ENCODE results near the gene MGME1. TPM values are rescaled to one million over a fixed set of nuclear protein-coding genes. Genes with fewer than 3 reads are reported as not detected.

Gene MGME1
- total and polyA plus RNA-seq, 5 experiments from 2014 or later = 1.1 to 11.5 (median 5.1) TPM

DNA sequence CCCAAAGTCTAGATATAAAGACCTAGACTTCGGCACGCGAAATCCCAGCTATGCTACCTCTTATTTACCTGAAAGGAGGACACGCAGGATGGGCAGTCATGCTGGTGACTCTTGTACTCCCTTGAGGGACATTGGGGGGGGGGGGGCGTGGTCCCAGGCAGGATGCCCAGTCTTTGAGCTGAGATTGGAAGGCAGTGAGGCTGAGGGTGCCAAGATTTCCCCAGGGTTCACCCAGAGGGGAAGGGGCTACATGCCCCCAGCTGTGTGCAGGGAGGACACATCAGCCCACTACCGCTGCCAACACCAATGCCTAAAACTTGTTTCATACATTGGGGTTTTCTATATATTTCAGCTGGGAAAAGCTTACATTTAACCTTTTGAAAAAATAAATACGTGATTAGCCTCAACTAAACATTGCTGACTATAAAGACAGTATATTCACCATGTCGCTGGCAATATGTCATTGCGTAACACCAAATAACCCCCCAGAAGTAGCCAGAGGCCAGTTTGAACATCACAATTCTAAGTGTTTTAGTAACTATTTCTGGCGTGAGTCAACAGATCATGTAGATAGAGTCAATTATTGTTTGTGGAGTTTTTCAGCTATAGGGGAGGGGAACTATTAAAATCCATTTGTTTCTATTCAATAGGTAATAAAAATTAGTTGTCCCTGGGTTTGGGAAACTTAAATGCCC lies 21.6 kb downstream of the MGME1 start:
- H3K4me1 Mint-ChIP-seq = peaks cover 6 to 15% (median 13%) of the 10 kb centered on the region in 4 donors
- H3K9me3 Mint-ChIP-seq = peaks cover 0 to 1% (median 0%) of the 10 kb centered on the region in 9 donors
- POLR2A ChIA-PET = interaction anchor here (0.5 kb wide), 1 partner anchor 351 kb away, joined by 4 read pairs; no protein-coding TSS in a partner anchor
- no peak for ATAC-seq
- no peak for DNase-seq
- H3K36me3 Mint-ChIP-seq = peaks cover 4 to 18% (median 7%) of the 10 kb centered on the region in 3 donors
- H3K4me3 Mint-ChIP-seq = no peak overlapping the region
- H3K27ac Mint-ChIP-seq = no peak overlapping the region
- peaks cover 3 to 37% (median 9%) of the 10 kb centered on the region in 5 donors for H3K27me3 Mint-ChIP-seq

GRCh38 chr20:17992224-17992637 lies 23.4 kb downstream of the MGME1 start:
- peak overlapping the region in 1 of 10 donors; percentile 56 for H3K27ac Mint-ChIP-seq
- POLR2A ChIA-PET = no interaction called here
- DNase-seq (no peak), ATAC-seq (no peak)
- H3K9me3 Mint-ChIP-seq = peaks cover 0 to 1% (median 0%) of the 10 kb centered on the region in 9 donors
- H3K4me1 Mint-ChIP-seq = peaks cover 11 to 22% (median 20%) of the 10 kb centered on the region in 4 donors
- peaks cover 4 to 18% (median 7%) of the 10 kb centered on the region in 3 donors for H3K36me3 Mint-ChIP-seq
- H3K4me3 Mint-ChIP-seq = no peak overlapping the region
- H3K27me3 Mint-ChIP-seq = peaks cover 10 to 48% (median 16%) of the 10 kb centered on the region in 5 donors

DNA sequence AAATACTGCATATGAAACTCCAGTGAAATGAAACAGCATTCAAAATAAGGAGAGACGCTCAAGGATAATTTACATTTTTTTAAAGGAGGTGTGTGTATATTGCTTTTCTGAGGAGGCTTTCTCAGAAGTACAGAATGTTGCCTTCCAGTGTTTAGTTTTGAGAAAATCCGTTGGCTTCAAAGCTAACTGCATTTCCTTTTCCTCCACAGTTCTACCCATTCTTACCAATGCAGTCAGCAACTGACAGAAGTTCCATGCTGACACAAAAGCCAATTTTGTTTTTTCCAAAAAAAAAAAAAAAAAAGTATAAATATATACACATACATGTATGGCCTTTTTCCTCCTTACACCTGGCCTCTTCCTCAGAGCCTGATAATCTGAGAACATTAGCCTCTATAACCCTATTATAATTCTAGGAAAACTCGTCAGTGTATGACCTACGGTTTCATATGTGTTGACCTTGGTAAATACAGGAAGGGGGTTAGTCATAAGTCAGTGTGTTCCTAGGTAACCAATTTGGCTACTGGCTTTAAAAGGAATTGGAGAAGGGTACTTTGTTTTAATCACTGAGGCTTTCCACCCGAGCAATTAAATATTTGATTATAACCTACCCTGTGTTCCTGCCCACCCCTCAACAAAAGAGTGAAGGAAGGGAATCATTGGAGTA lies 24.2 kb downstream of the MGME1 start:
- Mint-ChIP-seq H3K27ac (no peak overlapping the region), H3K4me3 (no peak overlapping the region), H3K9me3 (peaks cover 0 to 1% (median 0%) of the 10 kb centered on the region in 9 donors), H3K27me3 (peaks cover 12 to 56% (median 16%) of the 10 kb centered on the region in 5 donors), H3K4me1 (peaks cover 5 to 20% (median 14%) of the 10 kb centered on the region in 4 donors), H3K36me3 (peaks cover 4 to 18% (median 7%) of the 10 kb centered on the region in 3 donors)
- ATAC-seq = no peak
- no peak for DNase-seq
- POLR2A ChIA-PET = interaction anchor here (0.7 kb wide), 1 partner anchor 25 kb away, joined by 3 read pairs; no protein-coding TSS in a partner anchor

GRCh38 chr20:17993546-17993945 lies 24.7 kb downstream of the MGME1 start:
- Mint-ChIP-seq H3K4me1 (peaks cover 5 to 15% (median 9%) of the 10 kb centered on the region in 4 donors), H3K36me3 (peaks cover 4 to 16% (median 7%) of the 10 kb centered on the region in 3 donors), H3K4me3 (no peak overlapping the region), H3K9me3 (peaks cover 0 to 1% (median 0%) of the 10 kb centered on the region in 9 donors), H3K27me3 (peaks cover 12 to 61% (median 20%) of the 10 kb centered on the region in 5 donors), H3K27ac (no peak overlapping the region)
- ATAC-seq = no peak
- POLR2A ChIA-PET = no interaction called here
- DNase-seq = no peak

GRCh38 chr20:17995967-17996819 lies 27.4 kb downstream of the MGME1 start:
- POLR2A ChIA-PET = interaction anchor here (0.7 to 1.4 kb wide), 3 partner anchors 35 to 492 kb away, joined by 5 read pairs; no protein-coding TSS in a partner anchor
- no peak overlapping the region for H3K4me3 Mint-ChIP-seq
- peaks cover 5 to 13% (median 6%) of the 10 kb centered on the region in 4 donors for H3K4me1 Mint-ChIP-seq
- H3K27ac Mint-ChIP-seq = peak overlapping the region in 2 of 10 donors; percentile 3 to 31
- peaks cover 0 to 1% (median 0%) of the 10 kb centered on the region in 9 donors for H3K9me3 Mint-ChIP-seq
- peaks cover 0 to 3% (median 1%) of the 10 kb centered on the region in 3 donors for H3K36me3 Mint-ChIP-seq
- ATAC-seq (peak; percentile 80 to 83), DNase-seq (peak in 8 of 10 donors; percentile 8 to 73 (median 46))
- peaks cover 14 to 74% (median 27%) of the 10 kb centered on the region in 5 donors for H3K27me3 Mint-ChIP-seq

DNA sequence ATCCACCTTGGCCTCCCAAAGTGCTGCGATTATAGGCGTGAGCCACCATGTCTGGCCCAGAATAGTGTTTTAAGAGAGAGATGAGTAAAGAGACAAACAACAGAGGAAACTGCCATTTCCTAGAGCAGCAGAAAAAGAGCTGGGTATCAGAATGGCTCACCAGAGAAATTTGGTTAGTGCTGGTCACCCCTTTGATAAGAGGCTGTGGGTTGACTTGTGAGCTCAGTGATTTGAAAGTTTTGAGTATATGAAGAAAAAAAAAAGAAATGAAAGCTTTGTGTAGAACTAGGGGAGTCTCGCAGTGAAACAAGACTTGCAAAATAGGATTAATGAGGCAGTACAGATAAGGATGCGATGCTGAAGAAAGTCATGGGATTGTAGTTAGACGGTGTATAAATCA lies 29.6 kb downstream of the MGME1 start:
- ATAC-seq (no peak), DNase-seq (no peak)
- H3K27me3 Mint-ChIP-seq = peaks cover 14 to 57% (median 27%) of the 10 kb centered on the region in 5 donors
- peaks cover 5 to 14% (median 6%) of the 10 kb centered on the region in 4 donors for H3K4me1 Mint-ChIP-seq
- POLR2A ChIA-PET = no interaction called here
- H3K4me3 Mint-ChIP-seq = no peak overlapping the region
- no peaks in the 10 kb centered on the region for H3K36me3 Mint-ChIP-seq
- peaks cover 0 to 1% (median 0%) of the 10 kb centered on the region in 9 donors for H3K9me3 Mint-ChIP-seq
- no peak overlapping the region for H3K27ac Mint-ChIP-seq

DNA sequence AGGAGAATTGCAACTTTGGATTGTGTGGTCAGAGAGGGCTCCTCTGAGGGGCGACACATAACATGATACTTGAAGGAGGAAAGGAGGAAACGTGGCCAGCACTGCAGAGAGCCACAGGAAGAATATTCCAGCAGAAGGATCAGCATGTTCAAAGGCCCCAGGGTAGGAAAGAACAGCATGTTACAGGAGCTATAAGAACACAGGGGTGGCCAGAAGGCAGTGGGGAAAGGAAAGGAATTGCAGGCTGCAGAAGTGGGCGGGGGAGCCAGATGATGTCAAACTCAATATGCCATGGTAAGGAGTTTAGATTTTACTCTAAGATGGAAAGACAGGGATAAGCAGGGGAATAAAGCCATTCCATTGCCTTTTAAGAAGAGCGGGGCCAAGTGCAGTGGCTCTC lies 30.7 kb downstream of the MGME1 start:
- POLR2A ChIA-PET = no interaction called here
- H3K36me3 Mint-ChIP-seq = no peaks in the 10 kb centered on the region
- no peak overlapping the region for H3K4me3 Mint-ChIP-seq
- peaks cover 5 to 23% (median 6%) of the 10 kb centered on the region in 4 donors for H3K4me1 Mint-ChIP-seq
- H3K27ac Mint-ChIP-seq = no peak overlapping the region
- ATAC-seq (no peak), DNase-seq (no peak)
- H3K9me3 Mint-ChIP-seq = peaks cover 0 to 1% (median 0%) of the 10 kb centered on the region in 9 donors
- peaks cover 14 to 45% (median 24%) of the 10 kb centered on the region in 5 donors for H3K27me3 Mint-ChIP-seq

DNA sequence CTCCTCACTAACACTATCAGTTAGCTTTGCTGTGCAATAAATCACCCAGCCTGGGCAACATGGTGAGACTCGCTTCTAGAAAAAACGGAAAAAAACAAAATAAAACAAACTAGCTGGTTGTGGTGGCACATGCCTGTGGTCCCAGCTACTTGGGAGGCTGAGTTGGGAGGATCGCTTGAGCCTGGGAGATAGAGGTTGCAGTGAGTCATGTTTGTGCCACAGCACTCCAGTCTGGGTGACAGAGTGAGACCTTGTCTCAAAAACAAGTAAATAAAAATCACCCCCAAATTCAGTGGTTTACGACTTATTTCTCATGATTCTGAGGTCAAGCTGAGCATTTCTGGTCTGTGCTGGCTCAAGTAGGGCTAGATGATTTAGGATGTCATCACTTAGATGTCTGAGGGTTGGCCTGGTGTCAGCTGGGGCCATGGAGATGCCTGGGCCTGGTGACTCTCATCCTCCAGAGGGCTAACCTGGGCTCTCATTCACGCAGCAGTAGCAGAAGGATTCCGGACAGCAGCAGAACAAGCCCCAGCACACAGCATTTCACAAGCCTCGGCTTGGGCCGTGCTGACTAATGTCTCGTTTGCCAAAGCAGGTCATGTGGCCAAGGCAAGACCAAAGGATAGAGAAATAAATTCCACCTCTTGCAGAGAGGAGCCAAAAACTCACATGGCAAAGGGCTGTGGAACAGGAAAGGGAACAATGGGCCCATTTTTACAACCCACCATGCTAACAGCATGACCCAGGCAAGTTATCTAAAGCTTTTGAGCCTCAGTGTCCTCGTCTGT lies 32.5 kb downstream of the MGME1 start:
- peaks cover 4 to 28% (median 17%) of the 10 kb centered on the region in 5 donors for H3K27me3 Mint-ChIP-seq
- H3K36me3 Mint-ChIP-seq = no peaks in the 10 kb centered on the region
- no peak for ATAC-seq
- no peaks in the 10 kb centered on the region for H3K9me3 Mint-ChIP-seq
- no peak for DNase-seq
- no peak overlapping the region for H3K4me3 Mint-ChIP-seq
- no peak overlapping the region for H3K27ac Mint-ChIP-seq
- H3K4me1 Mint-ChIP-seq = peaks cover 0 to 24% (median under 1%) of the 10 kb centered on the region in 4 donors
- POLR2A ChIA-PET = interaction anchor here (0.7 kb wide), 1 partner anchor 30 kb away, joined by 4 read pairs; no protein-coding TSS in a partner anchor

DNA sequence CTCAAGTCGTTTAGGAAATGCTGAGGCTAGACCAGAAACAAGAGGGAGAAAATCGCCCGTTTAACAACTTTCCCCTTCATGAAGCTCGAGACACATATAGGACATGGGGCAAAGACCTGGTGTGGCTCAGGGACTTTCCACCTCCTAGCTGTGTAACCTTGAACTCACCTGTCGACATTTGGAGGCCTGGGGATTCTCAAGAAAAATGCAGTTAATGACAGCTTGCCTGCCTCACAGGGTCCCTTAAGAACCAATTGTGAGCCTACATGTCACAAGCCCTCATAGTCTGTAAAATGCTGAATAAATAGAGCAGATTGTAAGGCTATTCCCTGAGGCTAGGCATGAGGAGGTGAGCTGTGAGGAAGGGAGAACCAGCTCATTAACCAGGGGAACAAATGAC lies 35.1 kb downstream of the MGME1 start:
- POLR2A ChIA-PET = no interaction called here
- peaks cover 0 to 17% (median 0%) of the 10 kb centered on the region in 4 donors for H3K4me1 Mint-ChIP-seq
- ATAC-seq = no peak

DNA sequence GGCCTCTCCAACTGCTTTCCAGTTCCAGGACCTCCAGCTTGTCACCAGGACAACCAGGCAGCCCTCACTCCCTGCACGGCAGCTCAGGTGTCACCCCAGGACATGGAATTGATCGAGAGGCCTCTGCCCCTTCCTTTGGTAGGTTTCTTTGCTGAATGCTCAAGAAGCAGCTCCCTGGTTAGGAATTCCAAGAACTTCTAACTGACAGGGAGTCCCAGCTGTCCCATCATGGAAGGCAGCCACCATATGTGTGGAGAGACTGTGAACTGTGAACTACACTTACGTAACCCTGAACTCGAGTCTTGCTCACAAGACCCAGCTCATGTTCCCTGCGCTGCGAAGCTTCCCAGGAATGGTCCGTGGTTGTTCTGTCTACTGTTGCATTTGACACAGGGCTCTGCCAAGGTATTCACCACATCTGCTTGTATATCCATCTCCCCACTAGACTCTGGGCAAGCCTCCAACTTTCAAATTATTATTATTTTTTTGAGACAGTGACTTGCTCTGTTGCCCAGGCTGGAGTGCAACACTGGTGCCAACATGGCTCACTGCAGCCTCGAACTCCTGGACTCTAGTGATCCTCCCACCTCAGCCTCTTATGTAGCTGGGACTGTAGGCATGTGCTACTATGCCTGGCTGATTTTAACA lies 35.7 kb downstream of the MGME1 start:
- ATAC-seq (no peak), DNase-seq (no peak)
- H3K4me3 Mint-ChIP-seq = no peak overlapping the region
- peak overlapping the region in 1 of 10 donors; percentile 58 for H3K27ac Mint-ChIP-seq
- H3K36me3 Mint-ChIP-seq = no peaks in the 10 kb centered on the region
- peaks cover 2 to 5% (median 2%) of the 10 kb centered on the region in 5 donors for H3K27me3 Mint-ChIP-seq
- no peaks in the 10 kb centered on the region for H3K9me3 Mint-ChIP-seq
- H3K4me1 Mint-ChIP-seq = peaks cover 0 to 17% (median 0%) of the 10 kb centered on the region in 4 donors
- POLR2A ChIA-PET = no interaction called here

More for the DNA sequence above, 35.1 kb downstream of the MGME1 start:
- Mint-ChIP-seq H3K36me3 (no peaks in the 10 kb centered on the region), H3K4me3 (no peak overlapping the region), H3K27ac (peak overlapping the region in 2 of 10 donors; percentile 8 to 58), H3K27me3 (peaks cover 2 to 9% (median 5%) of the 10 kb centered on the region in 5 donors), H3K9me3 (no peaks in the 10 kb centered on the region)
- DNase-seq = no peak
